HepG2 (cell line): ENCODE data around the gene PTPRM. TPM values are rescaled to one million over a fixed set of nuclear protein-coding genes. Genes with fewer than 3 reads are reported as not detected.

Experiments used
- ATAC-seq: fragments of 200-7000 bp; cut with Tn5 transposase; 3 replicates; pipeline ENCODE4 v1.9.1; 2020; ENCODE audit warnings: mild to moderate bottlenecking, moderate library complexity
- BruUV-seq: library from RNA; stranded (reverse); fragments of 400-500 nt; replicated peaks from 2 replicates; lab custom pipeline; 2021; lab: Mats Ljungman, UMichigan
- CTCF ChIA-PET: fragments of 300-600 bp; formaldehyde crosslinking; extraction: SDS; loops from one replicate; lab custom pipeline; 2021; ENCODE audit warnings: low total read pairs, inconsistent platforms, low intra/inter-chr PET ratio; lab: Yijun Ruan, JAX
- POLR2A ChIA-PET: fragments of 350-600 bp; sonication (Branson Sonifier 250); formaldehyde crosslinking; loops from one replicate; lab custom pipeline; 2020; ENCODE audit warnings: antibody characterized with exemption, inconsistent platforms; lab: Yijun Ruan, JAX
- DNase-seq: peaks from one replicate; pipeline ENCODE4 v3.0.0-alpha.2; 2015; ENCODE audit warnings: low spot score
- FAIRE-seq: peaks from 3 replicates; lab custom pipeline; 2011; peaks lifted over from hg19 to GRCh38; lab: Jason Lieb, UNC
- H2AFZ ChIP-seq: one replicate; pipeline ENCODE4 v1.6.1; 2011; ENCODE audit warnings: low read length, inconsistent platforms
- H3K27ac ChIP-seq: fragments of 300-600 bp; 3 replicates; pipeline ENCODE4 v1.8.0; 2011; ENCODE audit warnings: mixed run types, mild to moderate bottlenecking, mixed read lengths, low read length, inconsistent platforms; ENCODE audit not compliant: insufficient read depth; ENCODE audit errors: extremely low read length
- H3K27me3 ChIP-seq, 2 experiments: fragments of 200-600 bp in 1 of 2; 2 replicates in 1 of 2; 3 replicates in 1 of 2; pipeline versions ENCODE4 v1.6.0 to v1.8.0; 2011; ENCODE audit warnings: low read length in 2 of 2, mild to moderate bottlenecking in 2 of 2, moderate library complexity in 2 of 2, inconsistent platforms in 1 of 2; ENCODE audit not compliant: insufficient read depth in 2 of 2, control insufficient read depth in 1 of 2
- H3K36me3 ChIP-seq, 2 experiments: fragments of 200-600 bp in 1 of 2; replicated peaks in 1 of 2; 2 replicates in 1 of 2; 3 replicates in 1 of 2; pipeline versions ENCODE4 v1.5.1 to v1.8.0; 2011; ENCODE audit warnings: low read length in 2 of 2, inconsistent platforms in 1 of 2; ENCODE audit not compliant: insufficient read depth in 2 of 2, control insufficient read depth in 1 of 2
- H3K4me1 ChIP-seq: 2 replicates; pipeline ENCODE4 v1.5.1; 2012; ENCODE audit warnings: low read length, inconsistent platforms; ENCODE audit not compliant: insufficient read depth
- H3K4me2 ChIP-seq: 2 replicates; pipeline ENCODE4 v1.6.0; 2011; ENCODE audit warnings: low read depth, low read length, inconsistent platforms
- H3K4me3 ChIP-seq, 3 experiments: fragments of 200-600 bp in 1 of 3; sonication (generic), shearing (Covaris generic) in 1 of 3; replicated peaks in 1 of 3; 2 replicates each; pipeline ENCODE4 v1.5.1; 2011 to 2016; ENCODE audit warnings: low read length in 3 of 3, inconsistent platforms in 2 of 3, low read depth in 2 of 3, mild to moderate bottlenecking in 2 of 3, control low read depth in 1 of 3, mixed read lengths in 1 of 3; ENCODE audit not compliant: insufficient read depth in 1 of 3
- H3K79me2 ChIP-seq: one replicate; pipeline ENCODE4 v1.6.1; 2011; ENCODE audit warnings: low read length, inconsistent platforms; ENCODE audit not compliant: insufficient read depth
- H3K9ac ChIP-seq: 2 replicates; pipeline ENCODE4 v1.6.0; 2011; ENCODE audit warnings: mild to moderate bottlenecking, low read depth, low read length, inconsistent platforms; ENCODE audit not compliant: insufficient read depth
- H3K9me3 ChIP-seq: 2 replicates; pipeline ENCODE4 v1.5.1; 2012; ENCODE audit warnings: mild to moderate bottlenecking, low read length
- H4K20me1 ChIP-seq: 2 replicates; pipeline ENCODE4 v1.6.0; 2011; ENCODE audit warnings: inconsistent platforms, mild to moderate bottlenecking, low read length, moderate library complexity; ENCODE audit not compliant: insufficient read depth
- BCL6 ChIP-seq: IDR thresholded peaks from 2 replicates; pipeline ENCODE4 v1.6.1; 2016; ENCODE audit warnings: missing genetic modification reagents, missing compliant biosample characterization
- BHLHE40 ChIP-seq: IDR thresholded peaks from 2 replicates; pipeline ENCODE4 v1.6.1; 2011; ENCODE audit warnings: low read length, improper control_type of control experiment
- JUNB ChIP-seq: sonication (generic); formaldehyde crosslinking; IDR thresholded peaks from 2 replicates; pipeline ENCODE4 v1.8.0; 2022; ENCODE audit warnings: missing genetic modification reagents, mild to moderate bottlenecking, borderline replicate concordance
- ZHX1 ChIP-seq: sonication (generic); formaldehyde crosslinking; IDR thresholded peaks from 2 replicates; pipeline ENCODE4 v1.8.1; 2022; ENCODE audit warnings: low read depth, mild to moderate bottlenecking, missing genetic modification reagents
- ZNF205 ChIP-seq: IDR thresholded peaks from 2 replicates; pipeline ENCODE4 v1.6.1; 2018; ENCODE audit warnings: missing biosample characterization, missing genetic modification reagents
- WGBS: methylation state at CpG from one replicate; pipeline ENCODE4 v1.1.6; 2017; ENCODE audit warnings: low lambda C conversion rate; 5-methylcytosine and 5-hydroxymethylcytosine counted together
- in situ Hi-C: cut with HindIII; loops from 2 replicates; pipeline ENCODE4 v1.10.0; 2017; ENCODE audit warnings: low pct_unique_long_range_greater_than_20kb; ENCODE audit not compliant: extremely low pct_ligation_motif_present
- intact Hi-C: fragments of 100-400 bp; cut with micrococcal nuclease; formaldehyde crosslinking; loops from one replicate; pipeline ENCODE4 v1.10.0; 2022; ENCODE audit not compliant: unreplicated experiment
- polyA plus RNA-seq, 8 experiments: library from polyadenylated mRNA; depleted of rRNA in 3 of 8; stranded (reverse) in 7 of 8; unstranded in 1 of 8; fragments of >200 nt; fragmentation: Illumina TruSeq in 4 of 8; extraction: Trizol in 4 of 8; gene quantifications; 2 replicates each; pipeline versions ENCODE4 v1.2.1 to v1.2.3, GENCODE V29; 2011 to 2016; ENCODE audit warnings: low read depth in 4 of 8, missing spikeins in 1 of 8, mixed read lengths in 1 of 8; ENCODE audit not compliant: insufficient read depth in 1 of 8
- total RNA-seq, 5 experiments: library from RNA; depleted of rRNA; stranded (reverse); fragments of >200 nt; fragmentation: Illumina TruSeq; extraction: Trizol; gene quantifications; 2 replicates each; pipeline ENCODE4 v1.2.3, GENCODE V29; 2016; ENCODE audit warnings: low read depth in 1 of 5

PTPRM gene
- total and polyA plus RNA-seq, 2 of the 13 experiments (the other 11 are each of a cell fraction or from before 2014, with no cell fraction given) = 12.6 to 108 TPM

- H4K20me1 ChIP-seq = no peaks in the 10 kb centered on the region
- H2AFZ ChIP-seq = no peak overlapping the region
- H3K27ac ChIP-seq = no peak overlapping the region
- no peaks in the 10 kb centered on the region for H3K79me2 ChIP-seq
- in situ Hi-C loops (no loop called here), intact Hi-C loops (no loop called here)
- peaks cover 0 to 9% of the 10 kb centered on the region in 2 experiments; a peak in 2 of 5 replicates for H3K36me3 ChIP-seq
- FAIRE-seq (no peak), ATAC-seq (peak; percentile 31; the same call in 2 of the 3 replicates), DNase-seq (peak; percentile 45)
- TF ChIP-seq ZHX1 (CRISPR knock-in tag) = no peak
- TF ChIP-seq JUNB (CRISPR knock-in tag) = no peak
- TF ChIP-seq BCL6 (CRISPR knock-in tag) = peak; percentile 55
- 0 out of 2 replicates have a peak, but pooled peaks have one; percentile 17 for TF ChIP-seq BHLHE40
- TF ChIP-seq ZNF205 (CRISPR knock-in tag) = peak; percentile 64; the same call in 1 of the 2 replicates
- H3K9me3 ChIP-seq = no peaks in the 10 kb centered on the region
- ChIA-PET CTCF (no interaction called here), POLR2A (no interaction called here)
- peaks cover 14% of the 10 kb centered on the region for H3K4me1 ChIP-seq
- 86% methylated on average over 10 of the region's 10 CpGs for whole genome bisulfite sequencing
- no peak overlapping the region for H3K9ac ChIP-seq
- H3K27me3 ChIP-seq = no peaks in the 10 kb centered on the region
- no TSS peak for BruUV-seq
- no peak overlapping the region for H3K4me3 ChIP-seq
- H3K4me2 ChIP-seq = no peak overlapping the region
These were observed 734.5 kb downstream of the PTPRM start for GRCh38 chr18:8301427-8302172.
